ENCODE data around the gene KLHL1. TPM values are rescaled to one million over a fixed set of nuclear protein-coding genes. Genes with fewer than 3 reads are reported as not detected.

Gene KLHL1
- total RNA-seq, 1 donor from 2014 or later = not detected

DNA sequence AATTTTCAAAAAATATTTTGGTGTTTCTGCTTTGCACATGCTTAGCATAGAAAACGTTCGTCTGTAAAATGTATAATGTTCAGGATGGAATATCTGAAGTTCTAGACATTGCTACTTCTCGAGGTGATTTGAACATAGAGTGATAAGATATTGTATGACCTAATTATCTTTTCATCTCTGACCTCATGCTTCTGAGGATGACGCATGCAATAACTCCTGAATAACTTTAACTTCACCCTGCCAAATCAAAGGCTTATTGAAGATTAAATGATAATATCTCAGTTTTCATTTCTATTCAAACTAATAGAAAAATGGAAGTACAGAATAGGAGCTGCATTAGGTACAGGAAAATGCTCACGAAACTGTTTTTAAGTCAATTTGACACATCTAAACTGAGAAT is 151.4 kb downstream of the KLHL1 start:
- no peaks in the 10 kb centered on the region for H4K20me1 ChIP-seq (ENCODE audit: insufficient read depth, low read length)
- H3K9me3 ChIP-seq (ENCODE audit: insufficient read depth, low read depth, low read length) = no peaks in the 10 kb centered on the region
- H3K4me2 ChIP-seq (ENCODE audit: low read length) = no peak overlapping the region
- no peaks in the 10 kb centered on the region for H3K27me3 Mint-ChIP-seq (ENCODE audit: low read depth, unreplicated experiment)
- no peaks in the 10 kb centered on the region for H3K36me3 Mint-ChIP-seq (ENCODE audit: low read depth, unreplicated experiment)
- no peak for DNase-seq (ENCODE audit: low read depth)
- no peak overlapping the region for H3K27ac Mint-ChIP-seq (ENCODE audit: unreplicated experiment)
- no peak overlapping the region for H3K9ac ChIP-seq (ENCODE audit: low read length)
- H3K27me3 ChIP-seq (ENCODE audit: insufficient read depth, low read length) = no peaks in the 10 kb centered on the region
- no peak for FAIRE-seq
- H3K4me1 Mint-ChIP-seq (ENCODE audit: low read depth, unreplicated experiment) = no peaks in the 10 kb centered on the region
- H3K36me3 ChIP-seq (ENCODE audit: insufficient read depth, low read length) = no peaks in the 10 kb centered on the region
- H3K27ac ChIP-seq (ENCODE audit: low read depth, low read length) = no peak overlapping the region
- H3K79me2 ChIP-seq (ENCODE audit: insufficient read depth, low read length) = no peaks in the 10 kb centered on the region
- H3K4me3 Mint-ChIP-seq (ENCODE audit: unreplicated experiment) = no peak overlapping the region
- TF ChIP-seq, protein P1, sequence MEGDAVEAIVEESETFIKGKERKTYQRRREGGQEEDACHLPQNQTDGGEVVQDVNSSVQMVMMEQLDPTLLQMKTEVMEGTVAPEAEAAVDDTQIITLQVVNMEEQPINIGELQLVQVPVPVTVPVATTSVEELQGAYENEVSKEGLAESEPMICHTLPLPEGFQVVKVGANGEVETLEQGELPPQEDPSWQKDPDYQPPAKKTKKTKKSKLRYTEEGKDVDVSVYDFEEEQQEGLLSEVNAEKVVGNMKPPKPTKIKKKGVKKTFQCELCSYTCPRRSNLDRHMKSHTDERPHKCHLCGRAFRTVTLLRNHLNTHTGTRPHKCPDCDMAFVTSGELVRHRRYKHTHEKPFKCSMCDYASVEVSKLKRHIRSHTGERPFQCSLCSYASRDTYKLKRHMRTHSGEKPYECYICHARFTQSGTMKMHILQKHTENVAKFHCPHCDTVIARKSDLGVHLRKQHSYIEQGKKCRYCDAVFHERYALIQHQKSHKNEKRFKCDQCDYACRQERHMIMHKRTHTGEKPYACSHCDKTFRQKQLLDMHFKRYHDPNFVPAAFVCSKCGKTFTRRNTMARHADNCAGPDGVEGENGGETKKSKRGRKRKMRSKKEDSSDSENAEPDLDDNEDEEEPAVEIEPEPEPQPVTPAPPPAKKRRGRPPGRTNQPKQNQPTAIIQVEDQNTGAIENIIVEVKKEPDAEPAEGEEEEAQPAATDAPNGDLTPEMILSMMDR (IDR thresholded peaks at IDR 0.05; ENCODE audit: insufficient read depth, low read depth, low read length) = no peak
- no peak for TF ChIP-seq EZH2 (IDR thresholded peaks at IDR 0.05; ENCODE audit: insufficient read depth, low read length)
- H3K4me3 ChIP-seq (ENCODE audit: insufficient read depth, low read depth, low read length) = no peak overlapping the region
- no peak overlapping the region for H2AFZ ChIP-seq (ENCODE audit: low read depth, low read length)
- no peaks in the 10 kb centered on the region for H3K9me3 Mint-ChIP-seq (ENCODE audit: unreplicated experiment)
- no peaks in the 10 kb centered on the region for H3K4me1 ChIP-seq (ENCODE audit: insufficient read depth, low read length)

- FAIRE-seq (no peak), DNase-seq (ENCODE audit: low read depth) (no peak)
- Histone ChIP-seq H4K20me1 (ENCODE audit: insufficient read depth, low read length) (no peaks in the 10 kb centered on the region), H3K79me2 (ENCODE audit: insufficient read depth, low read length) (no peaks in the 10 kb centered on the region), H3K27ac (ENCODE audit: low read depth, low read length) (no peak overlapping the region), H3K4me2 (ENCODE audit: low read length) (no peak overlapping the region), H3K4me1 (ENCODE audit: insufficient read depth, low read length) (no peaks in the 10 kb centered on the region), H3K36me3 (ENCODE audit: insufficient read depth, low read length) (no peaks in the 10 kb centered on the region), H3K4me3 (ENCODE audit: insufficient read depth, low read depth, low read length) (no peak overlapping the region), H2AFZ (ENCODE audit: low read depth, low read length) (no peak overlapping the region), H3K9me3 (ENCODE audit: insufficient read depth, low read depth, low read length) (no peaks in the 10 kb centered on the region), H3K9ac (ENCODE audit: low read length) (no peak overlapping the region), H3K27me3 (ENCODE audit: insufficient read depth, low read length) (no peaks in the 10 kb centered on the region)
- Mint-ChIP-seq H3K9me3 (ENCODE audit: unreplicated experiment) (no peaks in the 10 kb centered on the region), H3K27ac (ENCODE audit: unreplicated experiment) (no peak overlapping the region), H3K27me3 (ENCODE audit: low read depth, unreplicated experiment) (no peaks in the 10 kb centered on the region), H3K36me3 (ENCODE audit: low read depth, unreplicated experiment) (no peaks in the 10 kb centered on the region), H3K4me1 (ENCODE audit: low read depth, unreplicated experiment) (no peaks in the 10 kb centered on the region), H3K4me3 (ENCODE audit: unreplicated experiment) (no peak overlapping the region)
- TF ChIP-seq EZH2 (IDR thresholded peaks at IDR 0.05; ENCODE audit: insufficient read depth, low read length) = no peak
- TF ChIP-seq, protein P1 (IDR thresholded peaks at IDR 0.05; ENCODE audit: insufficient read depth, low read depth, low read length) = no peak
Observed at GRCh38 chr13:69956349-69956748, 151.9 kb downstream of the KLHL1 start.

DNA sequence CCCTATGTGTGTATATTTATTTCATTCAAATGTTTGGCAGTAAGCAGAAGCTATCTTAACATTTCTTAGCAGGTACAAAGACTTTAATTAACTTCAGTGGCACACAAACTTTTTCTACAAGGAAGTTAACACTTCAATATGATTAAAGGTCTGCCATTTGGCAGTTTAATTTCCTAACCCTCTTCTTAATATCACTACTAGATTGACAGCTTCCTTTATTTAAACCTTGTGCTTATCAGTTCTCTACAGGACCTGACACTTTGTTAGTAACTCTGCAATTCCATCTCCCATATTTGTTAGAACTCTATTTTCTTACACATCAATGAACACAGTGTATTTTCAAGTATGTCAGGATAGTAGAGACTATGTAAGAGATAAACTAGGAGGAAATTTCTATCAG is 153.0 kb downstream of the KLHL1 start:
- Mint-ChIP-seq H3K9me3 (ENCODE audit: unreplicated experiment) (no peaks in the 10 kb centered on the region), H3K27me3 (ENCODE audit: low read depth, unreplicated experiment) (no peaks in the 10 kb centered on the region), H3K27ac (ENCODE audit: unreplicated experiment) (no peak overlapping the region), H3K4me3 (ENCODE audit: unreplicated experiment) (no peak overlapping the region), H3K36me3 (ENCODE audit: low read depth, unreplicated experiment) (no peaks in the 10 kb centered on the region), H3K4me1 (ENCODE audit: low read depth, unreplicated experiment) (no peaks in the 10 kb centered on the region)
- H3K4me3 ChIP-seq (ENCODE audit: insufficient read depth, low read depth, low read length) = no peak overlapping the region
- no peak overlapping the region for H3K9ac ChIP-seq (ENCODE audit: low read length)
- no peak for DNase-seq (ENCODE audit: low read depth)
- no peak overlapping the region for H3K27ac ChIP-seq (ENCODE audit: low read depth, low read length)
- no peaks in the 10 kb centered on the region for H3K79me2 ChIP-seq (ENCODE audit: insufficient read depth, low read length)
- H3K4me1 ChIP-seq (ENCODE audit: insufficient read depth, low read length) = no peaks in the 10 kb centered on the region
- no peaks in the 10 kb centered on the region for H4K20me1 ChIP-seq (ENCODE audit: insufficient read depth, low read length)
- H3K27me3 ChIP-seq (ENCODE audit: insufficient read depth, low read length) = no peaks in the 10 kb centered on the region
- TF ChIP-seq, protein P1 (IDR thresholded peaks at IDR 0.05; ENCODE audit: insufficient read depth, low read depth, low read length) = no peak
- no peak for TF ChIP-seq EZH2 (IDR thresholded peaks at IDR 0.05; ENCODE audit: insufficient read depth, low read length)
- FAIRE-seq = no peak
- H2AFZ ChIP-seq (ENCODE audit: low read depth, low read length) = no peak overlapping the region
- H3K4me2 ChIP-seq (ENCODE audit: low read length) = no peak overlapping the region
- H3K9me3 ChIP-seq (ENCODE audit: insufficient read depth, low read depth, low read length) = no peaks in the 10 kb centered on the region
- no peaks in the 10 kb centered on the region for H3K36me3 ChIP-seq (ENCODE audit: insufficient read depth, low read length)
